GM19468 (cell line): ENCODE results near the gene MAP4K1.

Source experiments
- ATAC-seq: cut with Tn5 transposase; IDR thresholded peaks from one replicate; pipeline ENCODE4 v1.9.1; 2021; ENCODE audit warnings: mild to moderate bottlenecking, moderate library complexity, moderate number of reproducible peaks; ENCODE audit not compliant: unreplicated experiment; ENCODE audit errors: extremely low read depth

Gene MAP4K1

DNA sequence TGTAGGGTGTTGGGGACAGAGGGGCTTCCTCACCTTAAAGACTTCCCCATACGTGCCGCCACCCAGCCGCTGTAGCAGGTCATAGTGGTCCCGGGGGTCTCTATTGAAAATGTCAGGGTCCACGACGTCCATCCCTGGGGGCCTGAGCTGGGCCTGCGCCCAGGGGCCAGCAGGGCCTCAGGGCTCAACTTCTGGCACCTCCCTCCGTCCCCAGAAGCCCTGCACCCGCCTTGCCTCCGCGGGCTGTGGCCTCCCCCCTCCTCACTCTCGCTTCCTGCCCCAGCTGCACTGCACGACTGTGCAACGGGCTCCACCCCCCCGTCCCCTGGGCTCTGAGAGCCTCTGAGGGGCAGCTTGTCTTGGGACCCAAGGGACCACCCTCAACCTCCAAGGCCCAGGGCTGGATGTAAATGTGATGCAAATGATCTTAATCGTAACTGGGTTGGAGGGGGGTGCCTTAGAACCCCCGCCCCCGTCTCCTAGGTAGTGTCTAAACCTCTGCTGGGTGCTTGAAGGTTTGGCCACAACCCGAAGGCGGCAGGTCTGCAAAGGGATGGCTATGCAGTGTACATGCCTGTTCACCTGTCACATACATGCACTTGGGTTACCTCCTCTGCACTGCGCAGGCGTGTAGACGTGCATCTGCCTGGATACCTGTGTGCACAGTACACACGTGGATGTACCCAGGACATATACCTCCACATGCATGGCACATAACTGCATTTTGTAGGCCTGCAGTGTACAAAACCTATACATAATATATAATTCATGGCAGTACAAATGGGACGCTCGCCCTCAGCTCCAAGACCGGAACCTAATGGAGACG is at the start of gene MAP4K1:
Gene MAP4K1, minus strand, starts transcription at position 190 of the 826 bp plus-strand sequence. Its CDS starts 58 bp downstream, at position 132.
- peak; percentile 34 for ATAC-seq

DNA sequence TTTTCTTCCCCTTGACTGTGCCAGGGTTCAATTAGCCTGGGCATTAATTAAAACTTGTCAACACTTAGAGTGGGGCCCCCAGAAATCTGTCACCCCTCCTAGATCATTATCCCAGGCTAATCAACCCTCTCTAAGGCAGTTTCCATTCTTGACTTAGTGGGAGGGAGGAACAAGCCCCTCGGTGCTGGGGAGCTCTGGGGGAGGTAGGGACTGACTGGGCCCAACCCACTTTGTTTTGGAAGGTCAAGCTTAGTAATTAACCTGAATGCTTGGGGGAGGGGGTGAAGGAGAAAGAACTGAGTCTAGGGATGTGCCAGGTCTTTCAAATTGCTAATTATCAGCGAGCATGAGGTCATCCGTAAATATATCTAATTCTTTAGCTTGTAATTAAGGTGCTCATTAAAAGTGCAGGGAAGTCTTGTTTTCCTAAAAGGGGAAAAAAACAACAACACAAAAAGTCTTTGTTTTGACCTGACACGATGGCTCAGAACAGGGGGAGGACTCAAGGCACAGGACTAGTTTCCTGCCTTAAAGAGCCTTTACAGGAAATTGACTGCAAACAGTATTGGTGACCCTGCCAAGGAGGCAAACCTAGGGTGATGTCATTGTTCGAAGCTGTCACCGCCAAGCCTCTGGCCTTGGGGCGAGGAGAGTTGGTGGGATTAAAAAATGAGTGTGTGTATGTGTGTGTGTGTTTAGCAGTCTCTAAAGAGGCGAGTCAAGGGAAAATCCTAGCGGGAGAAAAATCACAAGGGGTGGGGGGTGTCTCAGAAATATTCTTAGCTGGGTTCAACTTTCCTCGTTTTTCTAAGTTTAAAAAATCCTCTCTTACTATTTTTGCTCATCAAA is 49.1 kb upstream of the MAP4K1 start:
- ATAC-seq, result no peak

DNA sequence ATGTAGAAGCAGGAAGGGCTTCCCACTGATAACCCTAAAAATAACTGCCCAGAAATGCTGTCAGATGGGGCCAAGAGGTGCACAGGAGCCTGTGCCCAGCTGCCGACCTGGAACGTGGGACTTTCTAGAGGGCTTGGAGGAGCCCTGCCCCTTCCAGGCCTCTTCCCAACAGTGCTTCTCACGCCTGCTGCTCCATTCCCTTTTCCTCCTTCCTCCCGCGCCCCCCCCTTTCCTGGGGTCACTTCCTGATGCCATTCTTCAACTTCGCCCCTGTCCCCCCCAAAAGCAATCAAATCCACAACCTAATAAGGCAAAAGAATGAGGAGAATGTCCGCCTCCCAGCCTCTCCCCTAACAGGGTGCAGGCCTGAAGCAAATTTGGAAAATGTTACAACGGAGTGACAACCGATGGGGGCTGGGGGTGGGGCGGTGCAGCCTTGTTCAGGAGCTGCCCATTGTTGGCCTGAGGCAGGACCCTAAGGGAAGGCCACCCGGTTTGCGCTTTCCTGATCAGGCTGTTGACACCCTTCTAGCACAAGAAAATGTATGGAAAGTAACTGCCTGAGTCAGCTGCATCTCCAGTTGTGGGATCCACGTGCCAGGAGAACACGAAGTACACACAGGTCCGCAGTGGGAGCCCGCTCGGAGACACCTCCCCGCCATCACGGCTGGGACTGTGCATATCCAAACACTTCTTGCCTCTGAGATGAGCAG is 48.4 kb upstream of the MAP4K1 start:
- ATAC-seq, result no peak

DNA sequence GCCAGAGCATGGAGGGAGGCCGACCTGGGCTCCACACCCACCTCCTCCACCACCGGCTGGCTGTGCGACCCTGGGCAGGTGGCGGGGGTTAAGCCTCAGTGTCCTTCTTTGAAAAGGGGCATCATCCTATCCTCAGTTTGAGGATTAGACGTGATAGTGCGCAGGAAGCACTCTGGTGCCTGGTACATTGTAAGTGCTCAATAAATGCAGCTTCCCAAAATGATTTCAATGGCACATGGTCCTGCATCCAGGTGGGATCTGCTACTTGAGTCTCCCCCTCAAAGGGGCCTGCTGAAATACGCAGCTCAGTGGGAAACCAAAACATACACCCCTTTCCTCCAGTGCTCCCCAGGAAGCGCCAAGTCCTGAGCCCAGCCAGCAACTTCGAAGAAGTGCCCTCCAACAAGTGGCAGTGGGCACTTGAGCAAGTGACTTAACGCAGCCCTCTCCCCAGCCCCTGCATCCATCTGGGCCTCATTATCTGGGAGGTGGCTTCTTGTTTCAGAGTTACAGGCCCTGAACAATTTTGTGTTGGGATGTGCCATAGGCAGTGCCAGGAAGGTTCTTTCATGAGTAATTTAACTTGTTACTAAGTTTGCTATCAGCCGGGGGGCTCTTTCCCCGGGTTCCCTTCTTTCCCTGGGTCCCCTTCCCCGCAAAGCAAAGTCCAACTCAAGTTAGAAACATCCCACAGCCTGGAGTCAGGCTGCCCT is 47.6 kb upstream of the MAP4K1 start:
- ATAC-seq, result no peak

DNA sequence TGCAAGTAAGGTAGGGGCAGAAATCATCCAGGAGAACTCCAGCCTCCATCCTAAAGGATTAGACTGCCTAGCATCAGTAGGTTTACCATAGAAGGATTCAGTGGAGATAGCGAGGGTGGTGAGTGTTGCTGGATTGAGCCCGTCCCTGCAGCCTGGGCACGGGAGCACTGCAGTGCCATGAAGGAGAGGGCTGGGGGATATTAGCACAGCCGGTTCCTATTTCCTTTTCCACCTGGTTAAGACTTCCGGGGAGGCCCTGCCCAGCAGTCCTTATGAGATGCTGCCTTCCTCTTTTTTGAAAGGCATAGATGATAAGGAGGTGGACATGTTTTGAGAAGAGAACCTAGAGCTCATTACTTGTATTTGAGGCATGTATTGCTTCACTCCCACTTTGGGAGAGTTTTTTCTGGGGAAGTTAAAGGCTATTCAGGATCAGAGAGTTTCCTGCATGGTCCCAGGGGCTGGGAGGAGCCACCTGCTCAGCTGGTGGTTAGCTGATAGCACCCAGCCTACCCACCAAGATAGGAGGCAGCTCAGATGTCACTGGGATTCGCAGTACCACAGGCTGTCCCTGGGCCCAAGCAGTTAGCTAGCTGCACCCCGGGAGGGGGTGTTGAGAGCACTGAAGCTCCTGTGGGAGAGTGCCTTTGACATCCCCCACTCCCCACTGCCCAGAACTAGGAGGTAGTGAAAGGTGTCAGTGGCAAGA is 46.9 kb upstream of the MAP4K1 start:
- no peak for ATAC-seq

DNA sequence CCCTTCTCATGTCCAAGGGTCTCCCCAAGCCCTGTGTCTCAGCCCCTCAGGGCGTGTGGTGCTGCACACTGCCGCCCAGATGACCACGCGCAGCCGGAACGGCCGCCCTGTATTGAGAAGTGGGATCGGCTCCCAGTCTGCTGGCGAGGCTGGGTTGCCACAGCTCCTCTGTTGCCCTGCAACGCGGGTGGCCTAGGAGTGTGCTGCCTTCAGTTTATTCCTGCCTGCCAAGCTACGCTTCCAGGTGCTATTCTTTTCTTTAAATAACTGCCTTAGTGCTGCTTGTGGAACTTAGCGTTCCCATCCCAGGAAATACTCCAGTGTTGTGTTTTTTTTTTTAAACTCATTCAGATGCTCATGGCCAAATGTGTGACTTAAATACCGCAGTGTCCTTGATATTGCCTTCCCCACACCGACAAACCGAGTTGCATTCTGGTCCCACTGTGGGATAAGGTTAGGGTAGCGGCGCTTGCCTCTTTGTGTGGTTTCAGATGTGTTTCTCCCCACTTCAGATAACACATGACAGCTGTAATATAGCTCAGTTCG is 46.3 kb upstream of the MAP4K1 start:
- no peak for ATAC-seq

DNA sequence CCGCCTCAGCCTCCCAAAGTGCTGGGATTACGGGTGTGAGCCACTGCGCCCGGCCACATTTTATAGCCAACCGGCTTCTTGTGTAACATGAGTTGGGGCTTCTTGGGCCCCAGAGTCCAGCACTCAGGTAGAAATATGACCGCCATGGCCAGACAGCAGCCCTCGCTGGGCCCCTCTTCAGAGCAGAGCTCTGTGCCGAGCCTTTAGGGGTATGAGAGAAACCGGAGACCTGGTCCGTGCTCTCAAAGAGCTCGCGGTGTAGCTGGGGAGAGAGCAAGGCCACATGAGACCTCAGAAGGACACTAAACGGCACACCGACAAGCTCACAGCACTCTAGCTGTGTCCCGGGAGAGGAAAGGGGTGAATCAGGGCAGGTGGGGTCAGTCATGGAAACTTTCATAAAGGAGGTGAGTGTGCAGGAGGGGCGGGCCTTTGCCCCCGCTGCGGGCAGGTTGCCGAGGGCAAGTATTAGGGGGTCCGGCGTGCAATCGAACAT is 45.5 kb upstream of the MAP4K1 start:
- ATAC-seq, result no peak

DNA sequence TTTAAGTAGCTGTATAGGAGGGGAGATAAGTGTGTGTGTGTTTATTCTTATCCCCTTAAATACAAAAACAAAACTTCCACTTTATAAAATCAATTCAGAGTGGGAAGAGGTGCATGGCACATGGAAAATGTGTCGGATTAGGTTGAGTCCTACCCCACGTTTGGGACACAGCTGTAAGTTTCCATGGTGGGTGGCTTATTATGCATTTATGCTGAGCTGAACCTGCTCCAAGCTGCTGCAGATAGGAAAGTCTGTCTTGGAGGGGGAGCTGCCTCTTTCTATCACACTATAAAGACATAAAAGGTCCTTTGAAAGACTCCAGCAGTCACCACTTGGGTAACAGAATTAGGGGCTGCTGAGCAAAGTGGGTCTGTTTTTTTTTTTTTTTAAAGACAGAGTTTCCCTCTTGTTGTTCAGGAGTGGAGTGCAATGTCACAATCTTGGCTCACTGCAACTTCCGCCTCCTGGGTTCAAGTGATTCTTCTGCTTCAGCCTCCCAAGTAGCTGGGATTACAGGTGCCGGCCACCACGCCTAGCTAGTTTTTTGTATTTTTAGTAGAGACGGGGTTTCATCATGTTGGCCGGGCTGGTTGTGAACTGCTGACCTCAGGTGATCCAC is 44.9 kb upstream of the MAP4K1 start:
- ATAC-seq, result no peak

DNA sequence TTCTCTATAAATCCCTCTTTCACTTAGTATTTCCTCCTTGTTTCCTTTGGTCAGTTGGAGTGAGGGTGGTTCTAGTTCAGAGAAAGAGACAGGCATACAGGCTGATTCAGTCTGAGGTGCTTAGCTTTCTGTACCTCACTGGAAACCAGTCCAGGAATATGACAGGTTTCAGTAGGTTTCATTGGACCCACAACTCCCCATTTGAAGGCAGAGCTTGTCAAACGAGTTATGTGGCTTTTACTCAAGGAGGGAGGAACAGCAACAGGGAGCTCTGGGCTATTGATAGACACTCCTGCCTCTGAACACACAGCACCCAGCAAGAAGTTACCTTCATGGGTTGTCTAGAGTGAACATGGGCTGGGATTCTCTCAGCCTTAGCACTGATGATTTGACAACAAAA is 44.2 kb upstream of the MAP4K1 start:
- ATAC-seq, result no peak

DNA sequence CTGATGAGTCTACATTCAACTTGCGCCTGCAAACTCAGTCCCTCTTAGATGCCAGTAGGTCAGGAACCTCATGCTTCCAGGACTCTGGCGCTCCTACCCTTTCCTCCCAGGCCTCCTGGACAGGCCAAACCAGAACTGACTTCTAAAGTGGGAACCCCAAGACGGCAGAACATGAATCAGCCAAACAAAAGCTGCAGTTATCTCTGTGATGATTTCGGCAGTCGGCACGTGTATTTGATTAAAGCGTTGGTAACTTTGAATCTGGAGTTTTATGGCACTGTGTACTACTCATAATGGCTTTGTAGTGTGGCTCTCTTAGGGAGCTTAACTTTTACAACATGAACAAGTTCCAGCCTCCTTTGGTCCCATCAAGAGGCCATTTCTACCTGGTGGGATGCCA is 43.4 kb upstream of the MAP4K1 start:
- ATAC-seq, result no peak

DNA sequence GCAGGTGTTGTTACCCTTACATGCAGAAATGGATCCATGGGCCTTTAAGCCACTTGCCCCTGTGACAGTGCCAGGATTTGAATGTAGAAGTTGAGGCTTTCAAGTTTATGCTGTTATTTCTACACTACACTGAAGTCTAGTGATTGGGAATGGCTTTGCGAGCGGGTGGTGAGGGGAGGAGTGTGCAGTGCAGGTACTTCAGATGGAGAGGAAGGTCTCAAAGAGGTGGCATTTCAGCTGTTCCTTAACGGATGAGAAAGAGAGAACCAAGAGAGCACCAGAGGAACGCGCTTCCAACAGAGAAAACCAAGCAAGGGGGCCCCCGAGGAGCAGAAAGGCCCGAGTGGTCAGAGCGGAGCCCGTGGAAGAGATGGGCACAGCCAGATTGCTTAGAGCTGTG is 43.0 kb upstream of the MAP4K1 start:
- ATAC-seq, result no peak

DNA sequence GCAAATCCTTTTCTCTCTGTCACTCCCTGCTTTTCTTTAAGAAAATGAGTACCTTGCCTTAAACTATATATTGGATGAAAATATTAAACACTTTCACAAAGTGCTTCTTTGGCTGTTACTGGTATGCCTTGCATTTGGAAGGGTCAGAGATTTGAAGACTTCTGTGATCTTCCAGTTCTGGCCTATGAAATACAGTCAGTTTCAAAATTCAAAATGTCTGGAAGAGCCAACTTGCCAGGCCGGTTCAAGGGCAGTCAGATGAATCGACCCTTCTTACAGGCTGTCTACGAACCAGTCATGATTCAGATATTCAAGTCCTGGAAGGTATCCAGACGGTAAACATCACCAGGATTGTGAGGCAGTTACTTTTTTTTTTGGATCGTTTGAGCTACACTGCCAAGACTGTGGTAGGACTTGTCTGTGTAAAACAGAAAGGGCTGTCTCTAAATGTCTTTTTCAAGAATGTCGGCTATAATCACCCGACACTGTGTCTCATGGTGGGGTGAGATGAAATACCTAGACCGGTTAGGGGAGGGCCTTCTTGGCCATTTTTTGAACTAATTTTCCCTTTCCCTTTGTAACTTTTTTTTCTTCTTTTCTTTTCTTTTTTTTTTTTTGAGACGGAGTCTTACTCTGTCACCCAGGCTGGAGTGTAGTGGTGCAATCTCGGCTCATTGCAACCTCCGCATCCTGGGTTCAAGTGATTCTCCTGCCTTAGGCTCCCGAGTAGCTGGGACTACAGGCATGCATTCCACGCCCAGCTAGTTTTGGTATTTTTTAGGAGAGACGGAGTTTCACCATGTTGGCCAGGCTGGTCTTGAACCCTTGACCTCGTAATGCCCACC is 40.9 kb upstream of the MAP4K1 start:
- no peak for ATAC-seq

DNA sequence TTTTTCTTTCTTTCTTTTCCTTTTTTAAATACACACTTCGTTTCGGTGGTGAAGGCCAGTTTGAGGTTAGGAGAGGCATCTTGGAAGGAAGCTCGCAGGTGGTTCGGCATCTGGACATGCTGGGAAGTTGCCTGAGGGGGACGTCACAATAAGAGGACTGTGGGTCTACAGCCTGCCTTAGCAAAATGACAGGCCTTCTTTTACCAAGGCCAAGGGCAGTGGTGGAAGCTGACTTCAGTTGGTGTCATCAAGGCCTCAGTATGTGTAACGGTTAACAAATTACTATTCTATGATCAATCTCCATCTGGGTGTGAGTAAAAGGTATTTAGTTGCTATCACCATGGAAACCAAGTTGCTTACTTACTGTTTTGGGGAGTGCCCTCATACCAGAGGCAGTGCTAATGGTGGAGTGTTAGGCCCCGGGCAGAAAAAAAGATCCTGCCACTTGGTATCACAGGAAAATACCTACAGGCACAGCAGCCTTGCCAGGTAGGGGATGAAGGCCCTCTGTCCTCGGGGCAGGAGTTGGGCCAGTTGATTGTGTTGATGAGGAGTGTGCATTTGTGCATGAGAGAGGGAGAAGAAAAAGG is 40.0 kb upstream of the MAP4K1 start:
- no peak for ATAC-seq

DNA sequence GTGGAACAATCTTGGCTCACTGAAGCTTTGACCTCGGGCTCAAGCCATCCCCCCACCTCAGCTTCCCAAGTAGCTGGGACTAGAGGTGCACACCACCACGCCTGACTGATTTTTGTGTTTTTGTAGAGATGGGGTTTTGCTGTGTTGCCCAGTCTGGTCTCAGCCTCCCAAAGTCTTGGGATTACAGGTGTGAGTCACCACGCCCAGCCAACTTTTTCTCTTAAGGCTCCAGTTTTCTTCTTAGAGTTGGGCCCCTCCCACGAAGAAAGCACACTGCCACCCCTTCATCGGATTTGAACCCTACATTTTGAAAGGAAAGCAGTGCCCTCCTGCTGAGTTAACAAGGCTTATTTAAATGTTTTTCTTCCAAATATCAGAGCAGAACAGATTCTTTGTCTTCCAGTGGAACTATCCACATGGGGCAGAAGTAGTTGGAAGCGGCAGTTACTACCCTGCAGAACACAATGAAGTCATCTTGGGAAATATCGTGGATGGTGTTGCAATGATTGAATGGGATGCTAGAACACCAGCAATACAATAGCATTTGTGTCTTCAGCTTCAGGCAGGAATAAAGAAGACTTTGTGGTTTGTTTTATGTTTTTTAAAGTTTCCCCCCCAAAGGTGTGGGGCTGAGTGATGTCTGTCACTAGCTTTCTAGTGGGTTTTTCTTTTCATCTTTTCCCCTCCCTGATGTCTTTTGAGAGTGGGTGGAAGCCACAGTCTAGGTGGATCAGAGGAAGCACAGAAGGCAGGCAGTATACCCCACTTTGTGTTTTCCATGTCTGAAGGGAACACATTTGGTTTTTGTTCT is 38.6 kb upstream of the MAP4K1 start:
- no peak for ATAC-seq

DNA sequence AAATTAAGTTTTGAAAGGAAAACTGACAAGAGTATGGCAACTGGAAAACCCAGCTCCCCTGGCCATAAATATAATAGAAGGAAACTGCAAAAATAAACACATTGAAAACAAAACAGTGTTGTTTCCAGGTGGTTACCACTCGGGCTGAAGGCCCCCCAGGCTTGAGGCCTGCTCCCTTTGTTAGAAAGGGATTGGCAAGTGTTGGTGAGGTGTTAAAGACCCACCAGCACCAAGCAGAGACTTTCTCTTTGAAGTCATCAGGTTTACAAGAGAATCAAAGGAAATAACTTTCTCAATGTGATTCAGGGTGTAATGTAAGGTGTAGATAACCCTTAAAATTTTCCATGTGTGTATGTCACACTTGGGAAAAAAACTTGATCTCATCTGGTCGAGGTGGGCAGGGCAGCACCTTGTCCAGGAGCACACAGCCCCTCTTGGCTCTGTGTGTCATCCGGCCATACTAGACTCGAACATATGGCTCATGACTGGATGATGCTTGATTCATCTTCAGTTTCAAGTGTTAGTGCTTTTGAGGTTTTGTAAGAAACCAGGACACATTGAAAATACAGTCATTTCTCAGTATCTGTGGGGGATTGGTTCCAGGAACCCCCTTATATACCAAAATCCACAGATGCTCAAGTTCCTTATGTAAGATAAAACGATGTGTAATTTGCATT is 37.5 kb upstream of the MAP4K1 start:
- ATAC-seq, result no peak

DNA sequence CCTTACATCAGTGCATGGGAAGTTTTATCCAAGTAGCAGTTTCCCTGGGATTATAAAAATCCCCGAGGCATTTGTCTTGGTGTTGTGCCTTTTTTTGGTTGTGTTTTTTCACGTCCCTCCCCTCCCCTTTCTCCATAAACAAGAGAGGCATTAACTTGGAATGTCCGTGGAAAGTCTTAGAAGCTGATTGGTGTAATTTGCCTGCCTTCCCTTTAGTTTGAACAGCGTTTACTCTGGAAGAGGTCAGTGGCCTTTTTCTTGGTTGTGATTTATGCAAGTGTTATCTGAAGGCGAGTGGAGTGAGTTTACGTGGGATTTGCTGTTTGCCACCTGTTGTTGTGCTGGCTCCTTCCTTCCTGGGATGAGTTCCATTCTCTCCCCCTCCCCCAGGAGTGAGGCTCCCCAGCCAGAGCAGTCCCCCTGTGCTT is 36.9 kb upstream of the MAP4K1 start:
- no peak for ATAC-seq
